GM03348 (cell line): ENCODE results near the gene GNG8.

Source experiments
- DNase-seq: peaks from one replicate; pipeline ENCODE4 v3.0.0; 2012; ENCODE audit warnings: low spot score

The GNG8 gene

GRCh38 chr19:46602392-46603194 is 33.4 kb downstream of the GNG8 start:
- peak; percentile 51 for DNase-seq

GRCh38 chr19:46601318-46602224 is 34.4 kb downstream of the GNG8 start, which contains the start of gene CALM3:
CALM3 (plus strand) TSS chr19:46601330; CDS start chr19:46601435, 105 bp downstream.
- no peak for DNase-seq

GRCh38 chr19:46600384-46601317 is 35.4 kb downstream of the GNG8 start:
- DNase-seq: peak; percentile 99

GRCh38 chr19:46599716-46600373 is 36.2 kb downstream of the GNG8 start:
- DNase-seq: no peak

GRCh38 chr19:46598372-46598917 is 37.6 kb downstream of the GNG8 start:
- no peak for DNase-seq

GRCh38 chr19:46596008-46596407 is 40.0 kb downstream of the GNG8 start:
- DNase-seq: no peak

GRCh38 chr19:46591870-46592269 is 44.1 kb downstream of the GNG8 start:
- no peak for DNase-seq

GRCh38 chr19:46591254-46591653 is 44.7 kb downstream of the GNG8 start:
- DNase-seq: no peak

- DNase-seq: no peak
Observed at GRCh38 chr19:46587861-46588260, 48.1 kb downstream of the GNG8 start.

- no peak for DNase-seq
Observed at GRCh38 chr19:46586294-46586693, 49.7 kb downstream of the GNG8 start.

- no peak for DNase-seq
Observed at GRCh38 chr19:46585539-46585938, 50.5 kb downstream of the GNG8 start.
